ENCODE data around the gene SAMD8. TPM values are rescaled to one million over a fixed set of nuclear protein-coding genes. Genes with fewer than 3 reads are reported as not detected.

Gene SAMD8
- polyA plus RNA-seq, 3 donors = 12.1 to 15.4 (median 13.4) TPM

DNA sequence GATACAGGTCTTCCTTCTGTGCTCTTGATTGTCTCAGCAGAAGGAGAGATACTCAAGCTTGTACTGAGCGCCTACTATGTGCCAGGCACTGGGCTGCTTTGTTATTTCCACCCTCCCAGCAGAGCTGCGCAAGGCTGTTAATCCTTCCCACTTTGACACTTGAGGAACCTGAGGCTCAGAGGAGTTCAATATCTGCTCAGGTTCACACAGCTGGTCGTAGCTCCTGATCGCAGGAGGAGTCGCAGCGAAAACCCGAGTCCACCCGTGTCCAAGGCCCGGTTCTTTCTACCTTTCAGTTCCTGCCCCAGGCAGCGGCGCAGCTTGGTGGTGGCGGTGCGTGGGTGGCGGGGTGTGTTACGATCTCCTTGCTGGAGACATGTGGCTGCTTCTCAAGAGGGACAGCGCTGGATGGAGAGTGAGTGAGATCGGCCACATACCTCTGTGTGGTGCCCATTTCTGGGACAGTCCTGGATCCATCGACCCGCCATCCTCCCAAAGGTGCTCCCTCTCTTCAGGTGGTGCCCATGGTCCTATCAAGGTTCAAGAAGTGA, 26.5 kb upstream of the SAMD8 start:
- DNase-seq (ENCODE audit: low read depth in 3 of 3, low spot score in 2 of 3) = no peak

DNA sequence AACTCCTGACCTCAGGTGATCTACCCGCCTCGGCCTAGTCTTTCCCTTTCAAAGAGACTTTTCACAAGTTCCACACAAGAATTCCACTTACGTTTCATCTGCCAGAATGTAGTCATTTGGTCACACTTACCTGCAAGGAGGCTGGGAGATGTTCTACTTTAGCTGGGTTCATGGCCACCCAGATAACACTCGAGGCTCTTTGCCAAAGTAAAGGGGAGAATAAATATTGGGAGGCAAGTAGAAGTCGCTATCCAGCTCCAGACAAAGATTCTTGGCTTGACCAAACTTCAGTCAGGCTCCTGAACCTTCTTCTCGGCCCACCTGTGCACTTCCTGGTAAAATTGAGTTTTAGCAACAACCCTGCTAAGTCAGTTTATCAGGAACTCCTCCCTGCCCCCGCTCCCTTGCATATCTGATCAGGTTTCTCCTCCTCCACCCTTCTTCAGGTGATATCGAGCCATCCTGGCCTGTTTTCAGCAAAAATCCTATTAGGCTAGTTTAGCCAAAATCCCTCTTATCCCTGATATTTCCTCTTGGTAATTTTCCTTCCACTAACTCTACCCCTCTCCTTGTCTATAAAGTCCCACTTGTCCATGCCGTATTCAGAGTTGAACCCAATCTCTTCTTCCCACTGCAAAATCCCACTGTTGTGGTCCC, 25.1 kb upstream of the SAMD8 start:
- DNase-seq (ENCODE audit: low read depth in 3 of 3, low spot score in 2 of 3) = no peak

- no peak for DNase-seq (ENCODE audit: low read depth in 3 of 3, low spot score in 2 of 3)
Measured at GRCh38 chr10:75088640-75089039, 22.8 kb upstream of the SAMD8 start.

DNA sequence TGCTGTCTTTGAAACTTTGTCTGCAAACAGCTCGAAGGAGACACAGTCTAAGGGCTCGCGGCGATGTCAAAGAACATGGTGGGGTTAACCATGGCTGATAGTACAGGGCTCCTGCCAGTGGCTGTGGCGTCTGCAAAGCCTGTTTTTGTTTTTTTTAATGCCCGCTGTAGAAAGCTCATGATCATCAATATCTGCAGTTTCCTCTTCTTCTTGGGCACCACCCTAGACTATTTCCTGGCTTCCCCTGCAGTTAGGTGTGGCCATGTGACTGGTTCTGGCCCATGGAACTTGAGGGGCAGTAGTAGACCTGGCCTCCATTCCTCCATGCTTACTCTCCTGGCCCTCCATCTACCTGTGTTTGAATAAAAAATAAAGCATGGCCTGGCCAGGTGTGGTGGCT, 21.8 kb upstream of the SAMD8 start:
- DNase-seq (ENCODE audit: low read depth in 3 of 3, low spot score in 2 of 3) = no peak

DNA sequence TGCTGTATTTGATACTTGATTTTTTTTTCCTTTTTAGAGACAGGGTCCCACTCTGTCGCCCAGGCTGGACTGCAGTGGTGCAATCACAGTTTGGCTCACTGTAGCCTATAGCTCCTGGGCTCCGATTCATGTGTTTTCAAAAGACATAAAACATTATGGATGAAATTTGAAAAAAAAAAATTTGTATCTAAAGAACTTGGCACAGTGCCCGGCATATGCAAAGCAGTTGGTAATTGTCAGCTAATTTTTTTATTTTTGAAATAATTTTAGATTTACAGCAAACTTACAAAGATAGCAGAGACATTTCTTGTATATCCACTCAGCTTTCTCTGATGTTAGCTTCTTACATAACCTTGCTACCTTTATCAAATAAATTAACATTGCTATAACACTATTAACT, 20.3 kb upstream of the SAMD8 start:
- DNase-seq (ENCODE audit: low read depth in 3 of 3, low spot score in 2 of 3) = no peak

- DNase-seq (ENCODE audit: low read depth in 3 of 3, low spot score in 2 of 3) = no peak
Measured at GRCh38 chr10:75094465-75094864, 17.0 kb upstream of the SAMD8 start.

DNA sequence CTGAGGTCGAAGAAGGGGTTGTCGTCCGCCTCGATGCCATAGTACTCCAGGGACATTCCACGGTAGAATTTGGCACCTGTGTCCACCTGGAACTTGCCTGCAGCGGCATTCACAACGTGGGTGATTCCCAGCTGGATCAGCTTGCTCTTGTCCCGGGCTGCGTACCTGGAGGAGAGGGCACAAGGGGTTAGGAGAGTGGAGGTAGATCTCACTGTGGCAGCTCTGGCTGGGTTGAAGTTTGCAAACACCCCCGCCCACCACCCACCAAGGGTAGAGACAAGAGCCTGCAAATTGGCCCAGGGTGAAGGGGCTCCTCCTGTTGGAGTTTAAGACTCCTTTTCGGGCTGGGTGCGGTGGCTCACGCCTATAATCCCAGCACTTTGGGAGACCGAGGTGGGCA, 15.8 kb upstream of the SAMD8 start:
- DNase-seq (ENCODE audit: low read depth in 3 of 3, low spot score in 2 of 3) = no peak

DNA sequence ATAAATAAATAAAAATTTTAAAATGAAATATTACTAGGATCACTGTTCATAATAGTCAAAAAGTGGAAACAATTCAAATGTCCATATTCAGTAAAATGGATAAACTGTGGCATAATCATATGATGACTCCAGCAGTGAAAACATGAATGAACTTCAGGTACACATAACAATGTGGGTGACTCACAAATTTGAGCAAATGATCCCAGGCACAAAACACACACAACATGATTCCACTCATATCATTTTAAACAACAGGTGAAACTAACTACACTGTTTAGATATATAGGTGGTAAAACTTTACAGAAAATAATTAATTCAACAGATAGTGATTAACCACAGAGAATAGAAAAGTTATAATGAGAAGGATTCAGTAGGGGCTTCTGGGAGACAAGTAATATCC, 14.7 kb upstream of the SAMD8 start:
- no peak for DNase-seq (ENCODE audit: low read depth in 3 of 3, low spot score in 2 of 3)

- DNase-seq (ENCODE audit: low read depth in 3 of 3, low spot score in 2 of 3) = no peak
Measured at GRCh38 chr10:75097666-75098285, 13.7 kb upstream of the SAMD8 start.

- DNase-seq (ENCODE audit: low read depth in 3 of 3, low spot score in 2 of 3) = no peak
Measured at GRCh38 chr10:75098902-75099673, 12.4 kb upstream of the SAMD8 start.

- peak in 2 of 3 donors; percentile 45 to 47 for DNase-seq (ENCODE audit: low read depth in 3 of 3, low spot score in 2 of 3)
Measured at GRCh38 chr10:75099952-75100763, 11.3 kb upstream of the SAMD8 start.

DNA sequence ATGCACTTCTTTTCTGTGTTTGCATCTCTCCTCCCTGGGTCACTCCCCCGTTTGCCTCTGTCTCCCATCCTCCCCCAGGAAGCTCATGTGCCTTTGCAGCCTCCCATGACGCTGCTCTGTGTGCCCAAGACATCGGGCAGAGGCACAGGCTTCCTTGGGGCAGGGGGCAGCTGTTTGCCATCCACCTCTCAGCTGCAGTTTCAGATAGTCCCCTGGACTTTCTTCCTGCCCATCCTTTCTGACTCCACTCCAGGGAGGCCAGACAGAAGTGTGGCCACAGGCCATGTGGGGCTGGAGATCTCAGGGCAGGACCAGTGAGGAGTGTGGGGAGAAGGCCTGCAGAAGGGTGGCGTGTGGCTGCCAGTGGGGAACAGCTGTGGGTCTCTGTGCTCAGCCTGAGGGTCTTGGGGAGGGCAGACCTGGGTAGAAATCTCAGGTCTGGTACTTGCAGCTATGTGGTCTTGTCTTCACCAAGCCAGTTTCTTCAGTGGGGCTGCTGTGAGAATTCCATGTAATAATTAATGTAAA, 10.6 kb upstream of the SAMD8 start:
- DNase-seq (ENCODE audit: low read depth in 3 of 3, low spot score in 2 of 3) = no peak

DNA sequence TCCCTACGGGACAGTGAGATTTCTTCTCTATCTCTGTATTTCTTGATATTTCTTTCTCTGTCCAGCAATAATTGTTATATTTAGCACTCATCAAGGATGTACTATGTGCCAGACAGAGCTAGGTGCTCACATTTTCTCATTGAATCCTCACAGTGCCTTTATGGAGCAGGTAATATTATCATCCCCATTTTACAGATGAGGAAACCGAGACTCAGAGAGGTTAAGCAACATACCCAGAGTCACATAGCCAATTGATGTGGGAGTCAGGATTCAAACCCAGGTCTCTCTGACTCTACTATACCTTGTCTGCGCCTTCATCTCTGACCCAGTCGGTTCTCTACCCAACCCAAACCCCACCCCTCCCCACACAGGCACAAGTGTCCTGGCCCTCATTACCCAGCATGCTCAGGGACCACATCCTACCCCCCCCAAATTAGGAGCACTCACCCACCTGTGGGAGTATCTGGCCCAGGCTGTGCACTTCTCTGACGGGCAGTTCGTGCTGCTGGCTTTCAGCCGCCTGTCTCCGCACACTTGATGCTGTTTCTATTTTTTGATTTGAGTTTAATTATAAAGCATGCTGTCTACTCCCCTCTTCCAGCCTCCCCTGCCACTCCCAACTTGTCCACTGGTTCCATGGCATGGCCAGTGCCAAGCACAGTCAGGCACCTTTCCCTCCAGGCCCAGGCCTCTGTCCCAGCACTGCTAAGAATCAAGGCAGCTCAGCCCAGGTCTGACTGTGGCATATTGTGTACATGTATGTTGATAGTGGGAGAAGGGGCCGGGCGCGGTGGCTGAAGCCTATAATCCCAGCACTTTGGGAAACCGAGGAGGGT, 9.8 kb upstream of the SAMD8 start:
- DNase-seq (ENCODE audit: low read depth in 3 of 3, low spot score in 2 of 3) = no peak

DNA sequence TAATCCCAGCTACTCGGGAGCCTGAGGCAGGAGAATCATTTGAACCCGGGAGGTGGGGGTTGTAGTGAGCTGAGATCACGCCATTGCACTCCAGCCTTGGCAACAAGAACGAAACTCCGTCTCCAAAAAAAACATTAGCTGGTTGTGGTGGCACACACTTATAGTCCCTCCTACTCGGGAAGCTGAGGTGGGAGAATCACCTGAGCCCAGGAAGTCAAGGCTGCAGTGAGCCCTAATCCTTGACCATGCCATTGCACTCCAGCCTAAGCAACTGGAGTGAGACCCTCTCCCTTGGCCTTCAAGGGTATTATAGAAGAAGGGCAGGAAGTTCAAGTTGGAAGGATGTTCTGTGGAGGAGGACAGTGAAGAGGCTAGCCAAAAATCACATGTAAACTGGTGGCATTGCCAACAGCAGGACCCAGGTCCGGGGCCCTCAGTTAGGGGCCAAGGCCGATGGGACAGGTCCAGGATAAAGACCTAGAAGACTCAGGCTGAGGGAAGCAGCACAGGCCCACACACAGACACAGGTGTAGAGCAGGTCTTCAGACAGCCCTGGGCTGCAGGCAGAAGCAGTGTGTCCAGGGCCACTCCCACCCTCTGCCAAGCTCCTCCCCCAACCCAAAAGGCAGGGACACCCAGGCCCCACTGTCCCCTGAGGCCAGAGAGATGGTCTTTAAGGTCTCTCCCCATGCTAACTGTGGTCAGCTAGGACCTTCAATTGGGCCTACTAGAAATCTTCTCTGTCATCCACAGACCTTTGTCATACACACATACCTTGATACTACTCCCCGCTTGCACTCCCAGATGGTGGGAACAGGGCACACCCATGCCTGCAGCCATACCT, 8.4 kb upstream of the SAMD8 start:
- no peak for DNase-seq (ENCODE audit: low read depth in 3 of 3, low spot score in 2 of 3)

GRCh38 chr10:75103881-75104686, 7.4 kb upstream of the SAMD8 start:
- no peak for DNase-seq (ENCODE audit: low read depth in 3 of 3, low spot score in 2 of 3)

DNA sequence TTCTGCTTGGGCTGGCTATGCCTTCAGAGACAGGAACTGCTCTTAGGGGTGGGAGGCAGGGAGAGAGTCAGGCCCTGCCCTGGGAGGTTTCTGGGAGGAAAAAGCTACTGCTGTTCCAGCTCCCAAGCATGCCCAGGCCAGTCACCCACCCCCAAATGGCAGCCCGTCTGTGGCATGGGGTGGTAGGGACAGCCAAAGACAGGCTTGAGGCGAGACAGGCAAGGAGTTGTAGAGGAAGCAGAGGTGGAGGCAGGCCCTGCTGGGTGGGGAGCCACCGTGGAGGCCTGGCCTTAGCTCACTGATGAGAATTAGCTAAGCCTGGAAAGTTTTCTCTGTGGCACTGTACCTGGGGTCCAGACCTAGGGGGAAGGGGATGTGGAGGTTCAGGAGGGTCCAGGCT, 6.6 kb upstream of the SAMD8 start:
- DNase-seq (ENCODE audit: low read depth in 3 of 3, low spot score in 2 of 3) = no peak

DNA sequence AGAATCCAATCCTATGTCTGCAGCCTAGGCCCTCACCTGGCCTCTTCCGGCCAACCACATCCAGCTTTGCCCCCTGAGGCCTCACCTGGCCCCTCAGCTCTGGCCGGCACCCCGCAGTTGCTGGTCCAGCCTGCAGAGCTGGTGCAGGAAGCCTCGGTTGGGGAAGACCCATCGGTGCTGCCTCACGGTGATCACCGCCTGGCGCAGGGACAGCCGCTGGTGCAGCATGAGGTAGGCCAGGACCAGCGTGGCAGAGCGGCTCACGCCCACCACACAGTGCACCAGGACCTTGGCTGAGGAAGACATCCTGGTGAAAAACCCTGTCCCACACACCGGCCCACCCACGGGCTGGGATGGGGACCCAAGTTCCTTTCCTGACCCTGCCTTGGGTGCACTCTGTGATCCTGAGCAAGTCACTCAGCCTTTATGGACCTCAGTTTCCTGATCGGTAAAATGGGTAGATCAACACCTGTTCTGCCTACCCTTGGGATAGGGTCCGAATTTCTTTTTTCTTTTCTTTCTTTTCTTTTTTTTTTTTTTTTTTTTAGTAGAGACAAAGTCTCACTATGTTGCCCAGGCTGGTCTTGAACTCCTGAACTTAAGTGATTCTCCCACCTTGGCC, 5.8 kb upstream of the SAMD8 start:
- no peak for DNase-seq (ENCODE audit: low read depth in 3 of 3, low spot score in 2 of 3)

DNA sequence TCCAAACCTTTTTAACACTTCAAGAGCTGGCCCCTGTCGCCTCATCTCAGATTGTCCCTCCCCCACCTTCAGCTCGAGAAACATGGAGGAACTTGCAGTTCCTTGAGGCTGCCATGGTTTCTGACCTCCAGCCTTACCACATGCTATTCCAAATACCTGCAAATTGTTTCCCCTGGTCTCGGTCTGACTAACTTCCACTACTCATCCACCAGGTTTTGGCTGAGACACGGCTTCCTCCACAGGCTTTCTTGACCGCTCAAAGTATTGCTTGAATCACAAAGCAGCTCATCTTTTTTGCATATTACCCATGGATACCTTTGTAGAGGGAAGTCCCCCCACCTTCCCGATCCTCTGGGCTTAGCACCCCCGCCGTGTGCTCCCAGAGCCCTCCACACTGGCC, 5.2 kb upstream of the SAMD8 start:
- DNase-seq (ENCODE audit: low read depth in 3 of 3, low spot score in 2 of 3) = no peak

Data from right renal cortex interstitium (tissue), 3 donors.